MM.1S (cell line): ENCODE results near the gene RHOB.

Source experiments
- DNase-seq: peaks from one replicate; pipeline ENCODE4 v3.0.0-alpha.2; 2015
- H2AFZ ChIP-seq: fragments of 300-600 bp; sonication (generic); 2 replicates; pipeline ENCODE4 v1.6.0; 2016; ENCODE audit warnings: antibody characterized with exemption, low read length
- H3F3A ChIP-seq: fragments of 300-600 bp; sonication (generic); 2 replicates; pipeline ENCODE4 v1.6.1; 2016; ENCODE audit warnings: mild to moderate bottlenecking, antibody characterized with exemption, low read length, moderate library complexity, mixed read lengths; ENCODE audit not compliant: insufficient read depth
- H3K27ac ChIP-seq: fragments of 300-600 bp; sonication (generic); 2 replicates; pipeline ENCODE4 v1.5.1; 2016; ENCODE audit warnings: mild to moderate bottlenecking, low read length
- H3K27me3 ChIP-seq: fragments of 300-600 bp; sonication (generic); replicated peaks from 2 replicates; pipeline ENCODE4 v1.6.0; 2016; ENCODE audit warnings: low read length; ENCODE audit not compliant: insufficient read depth
- H3K36me3 ChIP-seq: fragments of 300-600 bp; sonication (generic); replicated peaks from 2 replicates; pipeline ENCODE4 v1.6.1; 2016; ENCODE audit warnings: mild to moderate bottlenecking, low read length, mixed read lengths; ENCODE audit not compliant: insufficient read depth
- H3K4me1 ChIP-seq: fragments of 300-600 bp; sonication (generic); 2 replicates; pipeline ENCODE4 v1.6.1; 2016; ENCODE audit warnings: low read length, mixed read lengths
- H3K4me2 ChIP-seq: fragments of 300-600 bp; sonication (generic); 2 replicates; pipeline ENCODE4 v1.6.0; 2016; ENCODE audit warnings: low read depth, low read length
- H3K4me3 ChIP-seq: fragments of 300-600 bp; sonication (generic); 2 replicates; pipeline ENCODE4 v1.5.1; 2016; ENCODE audit warnings: low read length, mixed read lengths
- H3K79me2 ChIP-seq: fragments of 300-600 bp; sonication (generic); 2 replicates; pipeline ENCODE4 v1.6.1; 2016; ENCODE audit warnings: mixed run types, low read length, mixed read lengths
- H3K9ac ChIP-seq: fragments of 300-600 bp; sonication (generic); 2 replicates; pipeline ENCODE4 v1.6.1; 2016; ENCODE audit warnings: low read length, mixed read lengths
- H3K9me2 ChIP-seq: fragments of 300-600 bp; sonication (generic); replicated peaks from 2 replicates; pipeline ENCODE4 v1.6.1; 2016; ENCODE audit warnings: mild to moderate bottlenecking, low read length, mixed read lengths; ENCODE audit not compliant: insufficient read depth
- H3K9me3 ChIP-seq: fragments of 300-600 bp; sonication (generic); replicated peaks from 2 replicates; pipeline ENCODE4 v1.6.1; 2016; ENCODE audit warnings: mild to moderate bottlenecking, low read length, mixed read lengths; ENCODE audit not compliant: insufficient read depth
- H4K20me1 ChIP-seq: fragments of 300-600 bp; sonication (generic); 2 replicates; pipeline ENCODE4 v1.6.1; 2016; ENCODE audit warnings: mild to moderate bottlenecking, low read length, moderate library complexity, mixed read lengths; ENCODE audit not compliant: insufficient read depth
- EZH2 ChIP-seq: fragments of 300-600 bp; sonication (generic); optimal IDR thresholded peaks from 2 replicates; pipeline ENCODE3; 2017; ENCODE audit warnings: low read depth, mild to moderate bottlenecking, antibody characterized with exemption, low read length, mixed read lengths
- EZH2phosphoT487 ChIP-seq: fragments of 300-600 bp; sonication (generic); IDR thresholded peaks from 2 replicates; pipeline ENCODE4 v1.6.1; 2018; ENCODE audit warnings: antibody characterized with exemption, low read length
- TF ChIP-seq, protein P1 (sequence below): fragments of 300-600 bp; sonication (generic); IDR thresholded peaks from 2 replicates; pipeline ENCODE4 v1.5.1; 2016; ENCODE audit warnings: antibody characterized with exemption, low read length, mixed read lengths

RHOB gene

DNA sequence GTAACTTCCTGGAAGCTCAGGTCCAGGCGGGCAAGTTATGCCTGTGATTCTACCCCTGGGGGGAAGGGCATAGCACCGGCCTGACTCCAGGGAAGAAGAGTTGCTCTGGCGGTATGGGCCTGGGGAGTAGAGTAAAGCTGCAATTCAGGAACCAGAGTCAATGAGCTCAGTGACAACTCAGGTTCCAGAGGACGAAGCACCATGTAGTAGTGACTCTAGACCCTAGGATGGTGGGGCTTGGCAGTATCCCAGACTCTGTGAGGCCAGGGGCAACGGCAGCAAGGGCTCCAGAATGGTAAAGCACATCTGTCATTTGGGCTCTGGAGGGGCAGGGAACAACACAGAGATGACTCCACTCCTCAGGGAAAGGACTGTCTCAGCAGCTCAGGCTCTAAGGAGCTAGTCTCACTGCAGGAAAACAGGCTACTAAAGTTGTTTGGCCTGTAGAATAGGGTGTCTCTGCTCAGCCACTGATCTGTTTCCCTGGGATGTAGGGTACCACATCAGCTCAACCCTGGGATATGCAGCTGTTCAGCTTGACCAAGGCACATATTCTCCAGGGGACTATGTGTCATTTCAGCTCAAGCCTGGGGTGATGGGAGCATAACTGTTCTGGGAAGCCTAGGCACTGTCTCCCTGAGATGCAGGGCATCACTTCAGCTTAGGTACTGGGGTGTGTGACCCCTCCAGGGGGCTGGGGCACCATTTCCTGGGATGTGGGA is 36.2 kb upstream of the RHOB start:
- Histone ChIP-seq H3K9ac (no peak overlapping the region), H3K4me2 (no peak overlapping the region), H4K20me1 (no peaks in the 10 kb centered on the region), H3K79me2 (no peaks in the 10 kb centered on the region), H3K27ac (no peak overlapping the region), H3F3A (no peaks in the 10 kb centered on the region), H3K9me2 (no peaks in the 10 kb centered on the region), H3K27me3 (no peaks in the 10 kb centered on the region), H3K4me3 (no peak overlapping the region), H3K9me3 (no peaks in the 10 kb centered on the region; the same call in 1 of the 2 replicates), H2AFZ (no peak overlapping the region), H3K4me1 (peaks cover 5% of the 10 kb centered on the region), H3K36me3 (no peaks in the 10 kb centered on the region)
- TF ChIP-seq, protein P1, sequence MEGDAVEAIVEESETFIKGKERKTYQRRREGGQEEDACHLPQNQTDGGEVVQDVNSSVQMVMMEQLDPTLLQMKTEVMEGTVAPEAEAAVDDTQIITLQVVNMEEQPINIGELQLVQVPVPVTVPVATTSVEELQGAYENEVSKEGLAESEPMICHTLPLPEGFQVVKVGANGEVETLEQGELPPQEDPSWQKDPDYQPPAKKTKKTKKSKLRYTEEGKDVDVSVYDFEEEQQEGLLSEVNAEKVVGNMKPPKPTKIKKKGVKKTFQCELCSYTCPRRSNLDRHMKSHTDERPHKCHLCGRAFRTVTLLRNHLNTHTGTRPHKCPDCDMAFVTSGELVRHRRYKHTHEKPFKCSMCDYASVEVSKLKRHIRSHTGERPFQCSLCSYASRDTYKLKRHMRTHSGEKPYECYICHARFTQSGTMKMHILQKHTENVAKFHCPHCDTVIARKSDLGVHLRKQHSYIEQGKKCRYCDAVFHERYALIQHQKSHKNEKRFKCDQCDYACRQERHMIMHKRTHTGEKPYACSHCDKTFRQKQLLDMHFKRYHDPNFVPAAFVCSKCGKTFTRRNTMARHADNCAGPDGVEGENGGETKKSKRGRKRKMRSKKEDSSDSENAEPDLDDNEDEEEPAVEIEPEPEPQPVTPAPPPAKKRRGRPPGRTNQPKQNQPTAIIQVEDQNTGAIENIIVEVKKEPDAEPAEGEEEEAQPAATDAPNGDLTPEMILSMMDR, result no peak
- TF ChIP-seq EZH2phosphoT487 (no peak), EZH2 (no peak)
- DNase-seq, result no peak

DNA sequence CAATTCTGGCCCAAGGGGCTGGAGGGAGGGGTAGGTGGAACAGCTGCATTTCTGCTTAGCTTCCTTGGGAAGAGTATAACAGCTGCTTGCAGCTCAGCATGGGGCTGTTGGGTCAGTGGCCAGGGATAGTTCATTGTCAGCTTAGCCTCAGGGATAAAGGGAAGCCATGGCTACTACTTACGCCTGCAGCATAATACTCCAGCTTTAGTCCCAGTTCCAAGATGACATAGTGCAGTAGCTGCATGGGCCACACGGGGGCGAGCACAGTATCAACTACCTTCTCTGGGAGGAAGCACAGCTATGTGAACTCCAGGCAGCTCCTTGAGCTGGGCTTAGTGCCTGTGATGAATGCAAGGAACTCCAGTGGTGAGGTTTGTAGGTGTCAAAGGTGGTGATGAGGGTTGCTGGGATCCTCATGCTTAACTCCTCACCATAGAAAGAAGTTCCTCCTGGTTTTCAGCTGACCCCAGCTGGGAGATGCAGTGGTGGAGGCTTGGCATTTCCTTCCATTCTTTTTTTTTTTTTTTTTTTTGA is 35.4 kb upstream of the RHOB start:
- peaks cover 6% of the 10 kb centered on the region for H3F3A ChIP-seq
- TF ChIP-seq EZH2, result no peak
- TF ChIP-seq, protein P1, result peak; percentile 88
- no peak overlapping the region for H3K9ac ChIP-seq
- peak; percentile 85 for DNase-seq
- no peak overlapping the region for H2AFZ ChIP-seq
- H3K4me3 ChIP-seq, result no peak overlapping the region
- H3K27ac ChIP-seq, result no peak overlapping the region
- H4K20me1 ChIP-seq, result no peaks in the 10 kb centered on the region
- H3K36me3 ChIP-seq, result no peaks in the 10 kb centered on the region
- no peaks in the 10 kb centered on the region for H3K79me2 ChIP-seq
- H3K4me2 ChIP-seq, result no peak overlapping the region
- H3K27me3 ChIP-seq, result no peaks in the 10 kb centered on the region
- H3K9me2 ChIP-seq, result no peaks in the 10 kb centered on the region
- H3K9me3 ChIP-seq, result no peaks in the 10 kb centered on the region; the same call in 1 of the 2 replicates
- H3K4me1 ChIP-seq, result peaks cover 12% of the 10 kb centered on the region

GRCh38 chr2:20414806-20415205 is 32.1 kb upstream of the RHOB start:
- TF ChIP-seq, protein P1, result no peak
- no peak for TF ChIP-seq EZH2phosphoT487
- no peak for TF ChIP-seq EZH2
- peaks cover 31% of the 10 kb centered on the region for H3F3A ChIP-seq
- H3K9ac ChIP-seq, result no peak overlapping the region
- no peak overlapping the region for H3K4me3 ChIP-seq
- DNase-seq, result no peak
- no peaks in the 10 kb centered on the region for H3K36me3 ChIP-seq
- peaks cover 43% of the 10 kb centered on the region for H3K4me1 ChIP-seq
- H3K27me3 ChIP-seq, result no peaks in the 10 kb centered on the region
- H3K27ac ChIP-seq, result no peak overlapping the region
- no peaks in the 10 kb centered on the region for H3K9me2 ChIP-seq
- H3K79me2 ChIP-seq, result 0 out of 2 replicates have a peak, but pooled peaks cover under 1% of the 10 kb centered on the region
- no peak overlapping the region for H3K4me2 ChIP-seq
- H3K9me3 ChIP-seq, result no peaks in the 10 kb centered on the region; the same call in 1 of the 2 replicates
- H4K20me1 ChIP-seq, result no peaks in the 10 kb centered on the region
- no peak overlapping the region for H2AFZ ChIP-seq
